Cardiac fibroblast (primary cell): Measurements from ENCODE around the gene NCK2.

ENCODE experiments used
- DNase-seq, 2 donors: peaks; one replicate each; pipeline versions ENCODE4 v3.0.0 to v3.0.0-alpha.2; 2010; ENCODE audit warnings: low read depth in 2 of 2
- H3K4me3 ChIP-seq, 2 donors: replicated peaks in 1 of 2; 1 replicate in 1 of 2; 2 replicates in 1 of 2; pipeline ENCODE4 v1.5.1; 2011; ENCODE audit warnings: low read depth in 2 of 2, low read length in 2 of 2, mild to moderate bottlenecking in 2 of 2, moderate library complexity in 1 of 2
- CTCF ChIP-seq: IDR thresholded peaks from one replicate; pipeline ENCODE4 v1.5.1; 2011; ENCODE audit warnings: low read depth, mild to moderate bottlenecking, low read length, inconsistent platforms

The NCK2 gene

GRCh38 chr2:105808423-105809096 lies 63.8 kb downstream of the NCK2 start:
- H3K4me3 ChIP-seq, result no peak overlapping the region
- no peak for DNase-seq
- no peak for TF ChIP-seq CTCF

- DNase-seq, result peak in 1 of 2 donors; percentile 23
- no peak overlapping the region for H3K4me3 ChIP-seq
- no peak for TF ChIP-seq CTCF
Observed at GRCh38 chr2:105809097-105809473, 64.4 kb downstream of the NCK2 start.

- no peak overlapping the region for H3K4me3 ChIP-seq
- no peak for TF ChIP-seq CTCF
- no peak for DNase-seq
Observed at GRCh38 chr2:105809723-105810122, 65.0 kb downstream of the NCK2 start.

- H3K4me3 ChIP-seq, result no peak overlapping the region
- TF ChIP-seq CTCF, result no peak
- peak; percentile 32 to 71 for DNase-seq
Observed at GRCh38 chr2:105812180-105813044, 67.7 kb downstream of the NCK2 start.

GRCh38 chr2:105813045-105813315 lies 68.3 kb downstream of the NCK2 start:
- no peak for DNase-seq
- no peak for TF ChIP-seq CTCF
- no peak overlapping the region for H3K4me3 ChIP-seq

- no peak for TF ChIP-seq CTCF
- no peak for DNase-seq
Observed at GRCh38 chr2:105813405-105813804, 68.7 kb downstream of the NCK2 start.

More at GRCh38 chr2:105813405-105813804, 68.7 kb downstream of the NCK2 start:
- no peak overlapping the region for H3K4me3 ChIP-seq
